Spleen (tissue), 7 donors: ENCODE data around the gene REV3L.

ENCODE experiments used
- POLR2AphosphoS5 ChIP-seq, 3 donors: sonication (generic); formaldehyde crosslinking; IDR thresholded peaks; one replicate each; pipeline ENCODE4 v1.5.1; 2017; ENCODE audit warnings: antibody characterized with exemption in 3 of 3
- TF ChIP-seq, protein P1 (sequence below), 11 experiments: fragments of 200-600 bp in 7 of 11; fragments of 450-650 bp in 4 of 11; sonication (generic) in 4 of 11; IDR thresholded peaks in 8 of 11; conservative IDR thresholded peaks in 3 of 11; 1 replicate in 7 of 11; 2 replicates in 4 of 11; pipeline versions ENCODE4 v1.4.0 to v1.8.0; 2016 to 2021; ENCODE audit warnings: antibody characterized with exemption in 11 of 11, inconsistent platforms in 4 of 11, mild to moderate bottlenecking in 1 of 11
- donor health status: DM: no; HTN: no; CAD: no; lungs with moderate emphysema.
- donor health status: DM: no; HTN: no; CAD: no.
- donor health status: DM: no; HTN: no; CAD: no.

- TF ChIP-seq, protein P1, sequence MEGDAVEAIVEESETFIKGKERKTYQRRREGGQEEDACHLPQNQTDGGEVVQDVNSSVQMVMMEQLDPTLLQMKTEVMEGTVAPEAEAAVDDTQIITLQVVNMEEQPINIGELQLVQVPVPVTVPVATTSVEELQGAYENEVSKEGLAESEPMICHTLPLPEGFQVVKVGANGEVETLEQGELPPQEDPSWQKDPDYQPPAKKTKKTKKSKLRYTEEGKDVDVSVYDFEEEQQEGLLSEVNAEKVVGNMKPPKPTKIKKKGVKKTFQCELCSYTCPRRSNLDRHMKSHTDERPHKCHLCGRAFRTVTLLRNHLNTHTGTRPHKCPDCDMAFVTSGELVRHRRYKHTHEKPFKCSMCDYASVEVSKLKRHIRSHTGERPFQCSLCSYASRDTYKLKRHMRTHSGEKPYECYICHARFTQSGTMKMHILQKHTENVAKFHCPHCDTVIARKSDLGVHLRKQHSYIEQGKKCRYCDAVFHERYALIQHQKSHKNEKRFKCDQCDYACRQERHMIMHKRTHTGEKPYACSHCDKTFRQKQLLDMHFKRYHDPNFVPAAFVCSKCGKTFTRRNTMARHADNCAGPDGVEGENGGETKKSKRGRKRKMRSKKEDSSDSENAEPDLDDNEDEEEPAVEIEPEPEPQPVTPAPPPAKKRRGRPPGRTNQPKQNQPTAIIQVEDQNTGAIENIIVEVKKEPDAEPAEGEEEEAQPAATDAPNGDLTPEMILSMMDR (IDR thresholded peaks at IDR 0.05 in 8 of 11, conservative IDR thresholded peaks at IDR 0.05 in 3 of 11), result no peak
- TF ChIP-seq POLR2AphosphoS5 (IDR thresholded peaks at IDR 0.05), result no peak
Measured at GRCh38 chr6:111379831-111380230, 103.2 kb downstream of the REV3L start.
